Measurements from ENCODE around the gene UBAC2. TPM values are rescaled to one million over a fixed set of nuclear protein-coding genes. Genes with fewer than 3 reads are reported as not detected.

UBAC2 gene
- total and polyA plus RNA-seq, 2 donors (not counting 3 experiments of a cell fraction or from before 2014, with no cell fraction given), result 45.7 to 54.4 TPM

- dilution Hi-C loops (cut with MboI; ENCODE audit: extremely low pct_ligation_motif_present, low sequenced_read_pairs) (loop anchor here (25.0 kb wide), 1 partner anchor 93 kb away; no protein-coding TSS in a partner anchor), intact Hi-C loops (cut with micrococcal nuclease) (no loop called here)
- H2AFZ ChIP-seq (ENCODE audit: low read depth, low read length), result no peak overlapping the region
- no peaks in the 10 kb centered on the region for H3K27me3 ChIP-seq (ENCODE audit: control insufficient read depth in 2 of 2, insufficient read depth in 2 of 2, low read length in 2 of 2)
- peaks cover 0 to 2% of the 10 kb centered on the region in 2 experiments for H3K36me3 ChIP-seq (ENCODE audit: control insufficient read depth in 2 of 2, extremely low read depth in 1 of 2, insufficient read depth in 2 of 2, low read length in 2 of 2)
- FAIRE-seq (no peak), DNase-seq (ENCODE audit: low read depth, low spot score) (no peak)
- H3K9me3 ChIP-seq (replicated peaks; ENCODE audit: control insufficient read depth, insufficient read depth, low read length), result no peaks in the 10 kb centered on the region
- no peak overlapping the region for H3K9ac ChIP-seq (replicated peaks; ENCODE audit: extremely low read depth, insufficient read depth, low read length)
- no peak overlapping the region for H3K4me3 ChIP-seq (replicated peaks in 1 of 3; ENCODE audit: insufficient read depth in 1 of 3, low read depth in 1 of 3, low read length in 3 of 3)
- TF ChIP-seq CTCF (IDR thresholded peaks at IDR 0.05; ENCODE audit: extremely low read depth in 1 of 2, insufficient read depth in 1 of 2, low read depth in 1 of 2, low read length in 2 of 2) (no peak), MAX (IDR thresholded peaks at IDR 0.05; ENCODE audit: insufficient read depth, insufficient read length) (no peak), JUN (IDR thresholded peaks at IDR 0.05; ENCODE audit: borderline replicate concordance, insufficient read depth, insufficient read length, low read depth) (no peak), POLR2AphosphoS5 (IDR thresholded peaks at IDR 0.05; ENCODE audit: insufficient read depth, low read depth, low read length) (no peak), MYC (IDR thresholded peaks at IDR 0.05; ENCODE audit: low read depth, low read length) (no peak)
- H3K27ac ChIP-seq (ENCODE audit: insufficient read depth, low read depth, low read length), result no peak overlapping the region
- H3K9me1 ChIP-seq (replicated peaks; ENCODE audit: control insufficient read depth, extremely low read depth, insufficient read depth, low read length), result no peaks in the 10 kb centered on the region
- POLR2A ChIA-PET, result no interaction called here
- CTCF ChIA-PET, result interaction anchor here (1.7 to 2.7 kb wide), 2 partner anchors 12 to 14 kb away, joined by 7 to 14 read pairs; no protein-coding TSS in a partner anchor
- no peak overlapping the region for H3K4me2 ChIP-seq (ENCODE audit: insufficient read depth, low read length)
- H3K4me1 ChIP-seq (ENCODE audit: control insufficient read depth, extremely low read depth, insufficient read depth, low read length), result peaks cover 9% of the 10 kb centered on the region
- no peaks in the 10 kb centered on the region for H4K20me1 ChIP-seq (replicated peaks; ENCODE audit: control insufficient read depth, extremely low read depth, insufficient read depth, low read length)
- H3K79me2 ChIP-seq (ENCODE audit: control insufficient read depth, insufficient read depth, low read length), result no peaks in the 10 kb centered on the region
- BruUV-seq (replicated peaks), result no TSS peak
Measured at GRCh38 chr13:99254830-99255229, 54.2 kb downstream of the UBAC2 start.

- FAIRE-seq (no peak), DNase-seq (ENCODE audit: low read depth, low spot score) (no peak)
- H3K4me1 ChIP-seq (ENCODE audit: control insufficient read depth, extremely low read depth, insufficient read depth, low read length), result peaks cover 9% of the 10 kb centered on the region
- no peak overlapping the region for H2AFZ ChIP-seq (ENCODE audit: low read depth, low read length)
- H3K9ac ChIP-seq (replicated peaks; ENCODE audit: extremely low read depth, insufficient read depth, low read length), result no peak overlapping the region
- H3K4me3 ChIP-seq (replicated peaks in 1 of 3; ENCODE audit: insufficient read depth in 1 of 3, low read depth in 1 of 3, low read length in 3 of 3), result no peak overlapping the region
- no peak overlapping the region for H3K27ac ChIP-seq (ENCODE audit: insufficient read depth, low read depth, low read length)
- dilution Hi-C loops (cut with MboI; ENCODE audit: extremely low pct_ligation_motif_present, low sequenced_read_pairs), result loop anchor here (25.0 kb wide), 1 partner anchor 93 kb away; no protein-coding TSS in a partner anchor
- H3K36me3 ChIP-seq (ENCODE audit: control insufficient read depth in 2 of 2, extremely low read depth in 1 of 2, insufficient read depth in 2 of 2, low read length in 2 of 2), result peaks cover 0 to 2% of the 10 kb centered on the region in 2 experiments
- no peaks in the 10 kb centered on the region for H3K9me3 ChIP-seq (replicated peaks; ENCODE audit: control insufficient read depth, insufficient read depth, low read length)
- no peaks in the 10 kb centered on the region for H3K79me2 ChIP-seq (ENCODE audit: control insufficient read depth, insufficient read depth, low read length)
- CTCF ChIA-PET, result interaction anchor here (0.8 to 2.7 kb wide), 3 partner anchors 11 to 79 kb away, joined by 3 to 14 read pairs (median 7); no protein-coding TSS in a partner anchor
- intact Hi-C loops (cut with micrococcal nuclease), result no loop called here
- no TSS peak for BruUV-seq (replicated peaks)
- TF ChIP-seq POLR2AphosphoS5 (IDR thresholded peaks at IDR 0.05; ENCODE audit: insufficient read depth, low read depth, low read length) (no peak), POLR2A (IDR thresholded peaks at IDR 0.05; ENCODE audit: low read depth, low read length) (no peak), EZH2 (IDR thresholded peaks at IDR 0.05; ENCODE audit: borderline replicate concordance, low read depth, low read length, severe bottlenecking) (no peak), FOS (IDR thresholded peaks at IDR 0.05; ENCODE audit: borderline replicate concordance, insufficient read depth, low read length) (no peak), MAX (IDR thresholded peaks at IDR 0.05; ENCODE audit: insufficient read depth, insufficient read length) (no peak), MYC (IDR thresholded peaks at IDR 0.05; ENCODE audit: low read depth, low read length) (no peak), GATA2 (IDR thresholded peaks at IDR 0.05; ENCODE audit: insufficient read depth, insufficient read length, low read depth, low read length) (no peak), JUN (IDR thresholded peaks at IDR 0.05; ENCODE audit: borderline replicate concordance, insufficient read depth, insufficient read length, low read depth) (no peak), CTCF (IDR thresholded peaks at IDR 0.05; ENCODE audit: extremely low read depth in 1 of 2, insufficient read depth in 1 of 2, low read depth in 1 of 2, low read length in 2 of 2) (no peak)
- POLR2A ChIA-PET, result no interaction called here
- H3K27me3 ChIP-seq (ENCODE audit: control insufficient read depth in 2 of 2, insufficient read depth in 2 of 2, low read length in 2 of 2), result no peaks in the 10 kb centered on the region
- H3K4me2 ChIP-seq (ENCODE audit: insufficient read depth, low read length), result no peak overlapping the region
- H4K20me1 ChIP-seq (replicated peaks; ENCODE audit: control insufficient read depth, extremely low read depth, insufficient read depth, low read length), result no peaks in the 10 kb centered on the region
- no peaks in the 10 kb centered on the region for H3K9me1 ChIP-seq (replicated peaks; ENCODE audit: control insufficient read depth, extremely low read depth, insufficient read depth, low read length)
Measured at GRCh38 chr13:99255271-99255670, 54.6 kb downstream of the UBAC2 start.
